ENCODE data around the gene SOX15. TPM values are rescaled to one million over a fixed set of nuclear protein-coding genes. Genes with fewer than 3 reads are reported as not detected.

Gene SOX15
- total and polyA plus RNA-seq, 2 of the 13 experiments (the other 11 are each of a cell fraction or from before 2014, with no cell fraction given) = 0.07 to 0.18 TPM

GRCh38 chr17:7631398-7632380, 41.8 kb upstream of the SOX15 start (continued):
- TF ChIP-seq, protein P1, sequence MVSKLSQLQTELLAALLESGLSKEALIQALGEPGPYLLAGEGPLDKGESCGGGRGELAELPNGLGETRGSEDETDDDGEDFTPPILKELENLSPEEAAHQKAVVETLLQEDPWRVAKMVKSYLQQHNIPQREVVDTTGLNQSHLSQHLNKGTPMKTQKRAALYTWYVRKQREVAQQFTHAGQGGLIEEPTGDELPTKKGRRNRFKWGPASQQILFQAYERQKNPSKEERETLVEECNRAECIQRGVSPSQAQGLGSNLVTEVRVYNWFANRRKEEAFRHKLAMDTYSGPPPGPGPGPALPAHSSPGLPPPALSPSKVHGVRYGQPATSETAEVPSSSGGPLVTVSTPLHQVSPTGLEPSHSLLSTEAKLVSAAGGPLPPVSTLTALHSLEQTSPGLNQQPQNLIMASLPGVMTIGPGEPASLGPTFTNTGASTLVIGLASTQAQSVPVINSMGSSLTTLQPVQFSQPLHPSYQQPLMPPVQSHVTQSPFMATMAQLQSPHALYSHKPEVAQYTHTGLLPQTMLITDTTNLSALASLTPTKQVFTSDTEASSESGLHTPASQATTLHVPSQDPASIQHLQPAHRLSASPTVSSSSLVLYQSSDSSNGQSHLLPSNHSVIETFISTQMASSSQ (IDR thresholded peaks at IDR 0.05; ENCODE audit: low read depth) = peak; percentile 82
- TF ChIP-seq, protein P1 (CRISPR knock-in tag; IDR thresholded peaks at IDR 0.05; ENCODE audit: borderline replicate concordance) = peak; percentile 64; the same call in 1 of the 2 replicates
- no peak for TF ChIP-seq ZNF24 (IDR thresholded peaks at IDR 0.05)
- peak; percentile 6; the same call in 1 of the 2 replicates for TF ChIP-seq GATAD2A (CRISPR knock-in tag; IDR thresholded peaks at IDR 0.05)
- TF ChIP-seq ESRRA (CRISPR knock-in tag; IDR thresholded peaks at IDR 0.05; ENCODE audit: low read depth) = no peak

- Histone ChIP-seq H3K36me3 (replicated peaks in 1 of 2; ENCODE audit: control insufficient read depth in 1 of 2, insufficient read depth in 2 of 2, low read length in 2 of 2) (no peaks in the 10 kb centered on the region), H3K9me3 (ENCODE audit: low read length) (no peaks in the 10 kb centered on the region), H4K20me1 (ENCODE audit: insufficient read depth, low read length) (no peaks in the 10 kb centered on the region), H3K27me3 (ENCODE audit: control insufficient read depth in 1 of 2, insufficient read depth in 2 of 2, low read length in 2 of 2) (no peaks in the 10 kb centered on the region; a peak in 1 of 5 replicates), H3K4me1 (ENCODE audit: insufficient read depth, low read length) (peaks cover 68% of the 10 kb centered on the region), H3K4me2 (ENCODE audit: low read depth, low read length) (peak within 1 kb of the TSS; percentile 86), H3K79me2 (ENCODE audit: insufficient read depth, low read length) (peaks cover 15% of the 10 kb centered on the region), H3K4me3 (replicated peaks in 1 of 3; ENCODE audit: insufficient read depth in 1 of 3, low read depth in 2 of 3, low read length in 3 of 3) (peak within 1 kb of the TSS; percentile 38 to 64 (median 39)), H3K27ac (ENCODE audit: extremely low read length, insufficient read depth, low read length) (peak within 1 kb of the TSS; percentile 25), H3K9ac (ENCODE audit: insufficient read depth, low read depth, low read length) (peak within 1 kb of the TSS; percentile 60), H2AFZ (ENCODE audit: low read length) (no peak within 1 kb of the TSS)
- BruUV-seq (replicated peaks) = no TSS peak
- ChIA-PET CTCF (ENCODE audit: low intra/inter-chr PET ratio, low total read pairs) (no interaction called here), POLR2A (interaction anchor here (1.1 to 4.4 kb wide), 8 partner anchors 12 to 226 kb away, joined by 4 to 56 read pairs (median 8); partner anchors contain the start of genes ATP1B2, CD68, FXR2 and MPDU1)
- ATAC-seq = peak; percentile 15
- 0% methylated on average over 11 of the region's 13 CpGs for WGBS (ENCODE audit: low lambda C conversion rate)
- no peak for FAIRE-seq
- intact Hi-C loops (cut with micrococcal nuclease; ENCODE audit: unreplicated experiment) = loop anchor here (5.0 kb wide), 2 partner anchors 42 to 57 kb away; partner anchors contain the start of genes TP53 and WRAP53
- DNase-seq (ENCODE audit: low spot score) = no peak
- in situ Hi-C loops (cut with HindIII; ENCODE audit: extremely low pct_ligation_motif_present, low pct_unique_long_range_greater_than_20kb) = loop anchor here (5.0 kb wide), 2 partner anchors 57 to 87 kb away; partner anchors contain the start of genes DNAH2, TP53 and WRAP53
- TF ChIP-seq GLMP (CRISPR knock-in tag; IDR thresholded peaks at IDR 0.05; ENCODE audit: borderline replicate concordance) (no peak), ZKSCAN1 (IDR thresholded peaks at IDR 0.05; ENCODE audit: low read length) (no peak), ZNF432 (CRISPR knock-in tag; IDR thresholded peaks at IDR 0.05; ENCODE audit: borderline replicate concordance) (no peak), NCOR1 (IDR thresholded peaks at IDR 0.05; ENCODE audit: borderline replicate concordance, low read length) (no peak), MATR3 (CRISPR knock-in tag; IDR thresholded peaks at IDR 0.05) (no peak), ZNF652 (CRISPR knock-in tag; IDR thresholded peaks at IDR 0.05; ENCODE audit: borderline replicate concordance, low read depth) (peak; percentile 91), ZNF350 (CRISPR knock-in tag; IDR thresholded peaks at IDR 0.05; ENCODE audit: borderline replicate concordance, low read depth) (peak; percentile 47; the same call in 1 of the 2 replicates), POLR2AphosphoS5 (IDR thresholded peaks at IDR 0.05; ENCODE audit: low read depth, low read length) (no peak), ZNF75D (CRISPR knock-in tag; IDR thresholded peaks at IDR 0.05; ENCODE audit: borderline replicate concordance) (no peak), PHF20 (CRISPR knock-in tag; IDR thresholded peaks at IDR 0.05) (no peak)
Observed at GRCh38 chr17:7629939-7630571, 40.2 kb upstream of the SOX15 start, which contains the start of gene SHBG. Gene SHBG, plus strand, starts transcription at chr17:7630135. Its CDS starts 38 bp downstream, at chr17:7630173.

Data from HepG2 (cell line).